GM12864 (cell line): ENCODE results near the gene NXNL1.
A peak's percentile ranks its signal among the peaks of the same experiment; 100 is the strongest.

Source experiments
- DNase-seq: peaks from one replicate; pipeline ENCODE4 v3.0.0-alpha.2; 2011; ENCODE audit warnings: low read depth
- H3K4me3 ChIP-seq: 2 replicates; pipeline ENCODE4 v1.5.1; 2011; ENCODE audit warnings: mild to moderate bottlenecking, low read depth, low read length, control low read depth
- CTCF ChIP-seq: IDR thresholded peaks from 2 replicates; pipeline ENCODE4 v1.5.1; 2011; ENCODE audit warnings: low read depth, mild to moderate bottlenecking, moderate library complexity, low read length, control low read depth, inconsistent platforms; ENCODE audit errors: missing control alignments

Gene NXNL1

DNA sequence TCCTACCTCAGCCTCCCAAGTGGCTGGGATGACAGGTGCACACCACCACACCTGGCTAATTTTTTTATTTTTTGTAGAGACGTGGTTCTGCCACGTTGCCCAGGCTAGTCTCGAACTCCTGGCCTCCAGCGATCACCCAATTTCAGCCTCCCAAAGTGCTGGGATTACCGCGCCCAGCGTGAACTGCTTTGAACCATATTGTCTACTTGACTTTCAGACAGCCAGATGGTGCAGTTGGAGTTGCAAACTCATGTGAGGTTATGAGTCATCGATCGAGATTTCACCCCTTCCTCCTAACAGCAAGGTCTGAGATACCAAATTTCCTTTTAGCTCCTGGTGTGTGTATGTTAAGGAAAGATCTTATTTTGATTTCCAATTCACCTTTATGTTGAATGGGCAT lies 12.3 kb upstream of the NXNL1 start:
- no peak for TF ChIP-seq CTCF
- no peak overlapping the region for H3K4me3 ChIP-seq
- DNase-seq: no peak

DNA sequence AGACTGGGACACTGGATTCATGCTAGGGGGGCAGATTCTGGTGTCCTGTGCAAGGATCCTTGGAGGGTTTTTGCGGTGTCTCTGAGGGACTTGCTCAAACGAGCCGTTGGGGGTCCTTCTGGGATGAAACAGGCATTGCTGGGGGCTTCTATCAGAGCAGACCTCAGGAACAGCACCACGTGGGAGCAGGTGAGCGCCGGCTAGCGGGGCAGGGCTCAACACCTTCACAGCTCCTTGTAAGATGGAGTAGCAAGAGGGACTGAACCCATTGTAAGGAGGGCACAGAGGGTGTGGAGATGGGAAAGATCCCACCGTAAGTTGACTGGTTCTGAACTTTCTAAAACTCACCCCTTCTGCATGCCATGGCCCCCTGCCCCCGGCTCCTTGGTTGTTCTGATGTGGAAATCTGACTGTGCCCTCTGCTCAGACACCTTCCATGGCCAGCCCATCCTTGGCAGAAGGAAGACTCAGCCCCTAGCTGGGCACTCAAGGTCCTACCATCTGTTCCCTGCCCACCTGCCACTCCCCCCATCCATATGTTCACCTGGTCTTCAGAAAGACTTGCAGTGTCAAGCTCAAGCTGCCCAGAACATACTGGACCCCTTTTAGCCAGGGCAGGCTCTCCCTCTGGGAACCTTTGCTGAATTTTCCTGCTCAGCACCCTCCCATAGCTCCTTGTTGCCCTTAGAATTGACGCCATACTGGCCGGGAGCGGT lies 10.8 kb upstream of the NXNL1 start:
- H3K4me3 ChIP-seq: no peak overlapping the region
- DNase-seq: no peak

GRCh38 chr19:17470068-17470841 lies 9.5 kb upstream of the NXNL1 start, which contains the start of gene SLC27A1:
TSS of gene SLC27A1 (plus strand) at chr19:17470524. CDS start at chr19:17470541, 17 bp downstream.
- DNase-seq: peak; percentile 91
- H3K4me3 ChIP-seq: peak within 1 kb of the TSS; percentile 65
- no peak for TF ChIP-seq CTCF

More for the DNA sequence above, 10.8 kb upstream of the NXNL1 start:
- TF ChIP-seq CTCF: no peak

DNA sequence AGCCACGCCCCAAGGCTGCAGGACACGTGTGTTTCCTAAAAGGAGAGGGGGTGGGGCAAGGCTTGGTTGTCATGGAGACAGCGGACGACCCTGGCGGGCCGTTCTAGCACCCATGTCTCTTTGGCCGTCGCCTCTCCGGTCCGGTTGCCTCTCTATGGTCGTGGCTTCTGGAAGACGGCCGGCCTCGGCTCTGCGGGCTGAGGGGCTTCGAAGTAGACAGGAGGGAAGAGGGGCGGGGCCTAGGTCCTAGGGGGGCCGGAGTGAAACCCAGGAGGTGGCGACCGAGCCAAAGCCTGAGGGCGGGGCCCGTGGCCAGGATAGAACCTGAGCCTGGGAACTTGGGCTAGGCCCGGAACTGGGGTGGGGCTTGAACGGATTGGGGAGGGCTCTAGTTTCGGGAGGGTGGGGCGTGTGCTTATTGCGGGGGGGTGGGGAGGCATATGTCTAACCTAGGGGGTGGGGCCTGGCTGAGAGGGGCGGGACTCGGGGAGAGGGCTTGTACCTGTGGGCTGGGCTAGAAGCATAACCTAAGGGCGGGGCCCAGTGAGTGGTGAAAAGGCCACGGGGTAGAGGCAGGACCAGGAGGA lies 8.8 kb upstream of the NXNL1 start:
- no peak for TF ChIP-seq CTCF
- peak overlapping the region; percentile 65 for H3K4me3 ChIP-seq
- DNase-seq: peak; percentile 81

DNA sequence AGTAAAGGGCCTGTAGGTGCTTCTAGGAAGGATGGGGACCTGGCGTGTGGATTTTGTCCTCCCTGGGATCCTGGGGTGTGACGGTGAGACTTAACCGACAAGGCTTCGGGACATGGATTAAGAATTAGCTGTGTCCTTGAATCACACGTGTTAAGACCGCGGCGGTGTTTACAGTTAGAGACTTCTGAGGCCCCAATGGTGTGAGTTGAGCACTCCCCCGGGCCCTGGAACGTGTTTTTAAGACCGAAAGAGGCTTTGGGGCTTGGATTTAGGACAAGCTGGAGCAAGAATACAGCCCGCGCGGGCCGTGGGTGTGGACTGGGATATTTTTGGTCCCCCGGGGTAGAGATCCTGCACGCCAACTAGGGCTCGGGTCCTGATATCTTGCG lies 8.4 kb upstream of the NXNL1 start:
- DNase-seq: no peak
- TF ChIP-seq CTCF: no peak
- H3K4me3 ChIP-seq: peak overlapping the region; percentile 47

- no peak for TF ChIP-seq CTCF
- H3K4me3 ChIP-seq: no peak overlapping the region
- DNase-seq: no peak
These were observed 7.8 kb upstream of the NXNL1 start for GRCh38 chr19:17468302-17469091.
